ENCODE data around the gene ZNF232. TPM values are rescaled to one million over a fixed set of nuclear protein-coding genes. Genes with fewer than 3 reads are reported as not detected.
"Not testable (repeated sequence)": the region's sequence is repeated elsewhere in the genome, so short reads cannot be mapped to it uniquely, and the experiment has no call there.

Gene ZNF232
- total RNA-seq, 1 donor from 2014 or later, result 25.8 TPM

GRCh38 chr17:5121186-5121841 lies 9.6 kb upstream of the ZNF232 start:
- Mint-ChIP-seq H3K4me3 (peak overlapping the region; percentile 81), H3K9me3 (no peaks in the 10 kb centered on the region), H3K36me3 (no peaks in the 10 kb centered on the region), H3K27me3 (peaks cover 35% of the 10 kb centered on the region), H3K4me1 (ENCODE audit: unreplicated experiment) (no peaks in the 10 kb centered on the region), H3K27ac (peak overlapping the region; percentile 31)
- TF ChIP-seq CTCF (conservative IDR thresholded peaks at IDR 0.05), result no peak
- DNase-seq (ENCODE audit: extremely low spot score, unreplicated experiment), result peak; percentile 57

- H3K4me1 Mint-ChIP-seq (ENCODE audit: unreplicated experiment); H3K36me3 Mint-ChIP-seq; H3K27ac Mint-ChIP-seq; DNase-seq (ENCODE audit: extremely low spot score, unreplicated experiment); H3K9me3 Mint-ChIP-seq: not testable (repeated sequence)
- Mint-ChIP-seq H3K27me3 (peaks cover 32% of the 10 kb centered on the region), H3K4me3 (peak overlapping the region; percentile 28)
Measured at GRCh38 chr17:5120436-5121185, 8.9 kb upstream of the ZNF232 start.

GRCh38 chr17:5120036-5120435 lies 8.4 kb upstream of the ZNF232 start:
- TF ChIP-seq CTCF (conservative IDR thresholded peaks at IDR 0.05), result no peak
- H3K27me3 Mint-ChIP-seq, result peaks cover 29% of the 10 kb centered on the region
- H3K4me1 Mint-ChIP-seq (ENCODE audit: unreplicated experiment), result no peaks in the 10 kb centered on the region
- no peak for DNase-seq (ENCODE audit: extremely low spot score, unreplicated experiment)
- H3K9me3 Mint-ChIP-seq, result no peaks in the 10 kb centered on the region
- no peak overlapping the region for H3K27ac Mint-ChIP-seq
- H3K4me3 Mint-ChIP-seq, result no peak overlapping the region
- no peaks in the 10 kb centered on the region for H3K36me3 Mint-ChIP-seq

GRCh38 chr17:5118219-5118618 lies 6.5 kb upstream of the ZNF232 start:
- Mint-ChIP-seq H3K36me3 (peaks cover under 1% of the 10 kb centered on the region), H3K27ac (no peak overlapping the region), H3K4me1 (ENCODE audit: unreplicated experiment) (peaks cover 2% of the 10 kb centered on the region), H3K27me3 (peaks cover 19% of the 10 kb centered on the region), H3K9me3 (no peaks in the 10 kb centered on the region), H3K4me3 (no peak overlapping the region)
- no peak for DNase-seq (ENCODE audit: extremely low spot score, unreplicated experiment)
- TF ChIP-seq CTCF (conservative IDR thresholded peaks at IDR 0.05), result no peak

GRCh38 chr17:5115673-5116651 lies 4.3 kb upstream of the ZNF232 start, which contains the start of gene USP6:
Gene USP6, plus strand, starts transcription at chr17:5116032. Its CDS starts 14,336 bp downstream, at chr17:5130368.
- Mint-ChIP-seq H3K4me1 (ENCODE audit: unreplicated experiment) (peaks cover 8% of the 10 kb centered on the region), H3K27me3 (peaks cover 9% of the 10 kb centered on the region), H3K27ac (no peak within 1 kb of the TSS), H3K9me3 (no peaks in the 10 kb centered on the region), H3K36me3 (peaks cover 5% of the 10 kb centered on the region), H3K4me3 (no peak within 1 kb of the TSS)
- TF ChIP-seq CTCF (conservative IDR thresholded peaks at IDR 0.05), result no peak
- DNase-seq (ENCODE audit: extremely low spot score, unreplicated experiment), result no peak
